PC-3 (cell line): ENCODE data around the gene ZNF862. TPM values are rescaled to one million over a fixed set of nuclear protein-coding genes. Genes with fewer than 3 reads are reported as not detected.

Experiments used
- ATAC-seq: fragments of 200-7000 bp; cut with Tn5 transposase; 2 replicates; pipeline ENCODE4 v1.9.1; 2020; ENCODE audit warnings: mild to moderate bottlenecking, moderate library complexity
- BruUV-seq: library from RNA; stranded (reverse); fragments of 400-500 nt; replicated peaks from 2 replicates; lab custom pipeline; 2021; lab: Mats Ljungman, UMichigan
- CTCF ChIA-PET: fragments of 300-600 bp; sonication (Branson Sonifier 250); formaldehyde crosslinking; loops from one replicate; lab custom pipeline; 2022; ENCODE audit warnings: antibody characterized with exemption; lab: Charles Lee
- POLR2A ChIA-PET: fragments of 300-600 bp; sonication (Branson Sonifier 250); formaldehyde crosslinking; loops from one replicate; lab custom pipeline; 2022; ENCODE audit warnings: antibody characterized with exemption; ENCODE audit not compliant: unreplicated experiment; lab: Charles Lee
- DNase-seq: peaks from one replicate; pipeline ENCODE4 v3.0.0-alpha.2; 2015
- H2AFZ ChIP-seq: fragments of 300-600 bp; sonication (generic); 2 replicates; pipeline ENCODE4 v1.6.0; 2016; ENCODE audit warnings: antibody characterized with exemption, low read length
- H3F3A ChIP-seq: fragments of 300-600 bp; sonication (generic); one replicate; pipeline ENCODE4 v1.6.0; 2017; ENCODE audit warnings: antibody characterized with exemption, low read length, control low read depth, mild to moderate bottlenecking; ENCODE audit not compliant: unreplicated experiment
- H3K27ac ChIP-seq: fragments of 300-600 bp; sonication (generic); 2 replicates; pipeline ENCODE4 v1.5.1; 2016; ENCODE audit warnings: mild to moderate bottlenecking, low read length
- H3K27me3 ChIP-seq: fragments of 300-600 bp; sonication (generic); 2 replicates; pipeline ENCODE4 v1.6.1; 2016; ENCODE audit warnings: low read length, mixed read lengths
- H3K36me3 ChIP-seq: fragments of 300-600 bp; sonication (generic); 2 replicates; pipeline ENCODE4 v1.6.1; 2016; ENCODE audit warnings: low read depth, mixed run types, low read length, mixed read lengths
- H3K4me1 ChIP-seq: fragments of 300-600 bp; sonication (generic); 2 replicates; pipeline ENCODE4 v1.5.1; 2016; ENCODE audit warnings: low read length; ENCODE audit not compliant: insufficient read depth
- H3K4me2 ChIP-seq: fragments of 300-600 bp; sonication (generic); 2 replicates; pipeline ENCODE4 v1.6.0; 2016; ENCODE audit warnings: low read length
- H3K4me3 ChIP-seq: fragments of 300-600 bp; sonication (generic); 2 replicates; pipeline ENCODE4 v1.5.1; 2016; ENCODE audit warnings: mild to moderate bottlenecking, low read length, mixed read lengths
- H3K79me2 ChIP-seq: fragments of 300-600 bp; sonication (generic); 2 replicates; pipeline ENCODE4 v1.6.1; 2017; ENCODE audit warnings: low read length, mixed read lengths
- H3K9ac ChIP-seq: fragments of 300-600 bp; sonication (generic); 2 replicates; pipeline ENCODE4 v1.6.0; 2016; ENCODE audit warnings: mild to moderate bottlenecking, low read length
- H3K9me2 ChIP-seq: fragments of 300-600 bp; sonication (generic); replicated peaks from 2 replicates; pipeline ENCODE4 v1.6.1; 2016; ENCODE audit warnings: mixed run types, low read length, mixed read lengths
- H3K9me3 ChIP-seq: fragments of 300-600 bp; sonication (generic); 2 replicates; pipeline ENCODE4 v1.6.1; 2016; ENCODE audit warnings: low read length, mixed read lengths
- H4K20me1 ChIP-seq: fragments of 300-600 bp; sonication (generic); 2 replicates; pipeline ENCODE4 v1.6.1; 2016; ENCODE audit warnings: low read length, mixed read lengths
- CTCF ChIP-seq: fragments of 300-600 bp; sonication (generic); conservative IDR thresholded peaks from 2 replicates; pipeline ENCODE4 v1.5.1; 2017; ENCODE audit warnings: antibody characterized with exemption, low read depth, mild to moderate bottlenecking, low read length
- EZH2 ChIP-seq: fragments of 300-600 bp; sonication (generic); IDR thresholded peaks from one replicate; pipeline ENCODE4 v1.6.1; 2017; ENCODE audit warnings: antibody characterized with exemption, mild to moderate bottlenecking, low read length; ENCODE audit not compliant: unreplicated experiment
- EZH2phosphoT487 ChIP-seq: fragments of 300-600 bp; sonication (generic); IDR thresholded peaks from 2 replicates; pipeline ENCODE4 v1.6.1; 2018; ENCODE audit warnings: mild to moderate bottlenecking, antibody characterized with exemption, low read length, borderline replicate concordance
- intact Hi-C: fragments of 100-400 bp; cut with micrococcal nuclease; formaldehyde crosslinking; loops from 2 replicates; pipeline ENCODE4 v1.9.0; 2023
- total RNA-seq: library from RNA; depleted of rRNA; stranded (reverse); fragments of >200 nt; gene quantifications from 2 replicates; pipeline ENCODE4 v1.2.3, GENCODE V29; 2014

ZNF862 gene
- total RNA-seq, 1 experiment from 2014 or later: 3.0 TPM

DNA sequence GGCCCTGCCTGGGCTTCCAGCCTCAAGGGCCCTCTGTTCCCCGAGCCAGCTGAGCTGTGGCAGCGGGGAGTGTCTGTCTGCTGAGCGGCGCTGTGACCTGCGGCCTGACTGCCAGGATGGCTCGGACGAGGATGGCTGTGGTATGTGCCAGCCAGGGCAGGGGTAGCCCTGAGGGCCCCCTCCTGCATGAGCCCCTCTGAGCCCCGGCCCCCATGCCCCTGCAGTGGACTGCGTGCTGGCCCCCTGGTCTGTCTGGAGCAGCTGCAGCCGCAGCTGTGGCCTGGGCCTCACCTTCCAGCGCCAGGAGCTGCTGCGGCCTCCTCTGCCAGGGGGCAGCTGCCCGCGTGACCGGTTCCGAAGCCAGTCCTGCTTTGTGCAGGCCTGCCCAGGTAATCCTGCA, 36.4 kb upstream of the ZNF862 start:
- Histone ChIP-seq H3K4me2 (no peak overlapping the region), H3K27ac (no peak overlapping the region), H3K4me1 (no peaks in the 10 kb centered on the region), H2AFZ (no peak overlapping the region), H3K9me3 (no peaks in the 10 kb centered on the region), H3K4me3 (no peak overlapping the region), H4K20me1 (no peaks in the 10 kb centered on the region), H3K9ac (no peak overlapping the region), H3K36me3 (no peaks in the 10 kb centered on the region), H3F3A (no peaks in the 10 kb centered on the region), H3K9me2 (no peaks in the 10 kb centered on the region), H3K79me2 (no peaks in the 10 kb centered on the region), H3K27me3 (no peaks in the 10 kb centered on the region)
- POLR2A ChIA-PET: no interaction called here
- no peak for DNase-seq
- TF ChIP-seq EZH2phosphoT487 (no peak), EZH2 (no peak), CTCF (no peak)
- CTCF ChIA-PET: no interaction called here
- intact Hi-C loops: loop anchor here (10.0 kb wide), 1 partner anchor 243 kb away; no protein-coding TSS in a partner anchor
- no TSS peak for BruUV-seq
- no peak for ATAC-seq

DNA sequence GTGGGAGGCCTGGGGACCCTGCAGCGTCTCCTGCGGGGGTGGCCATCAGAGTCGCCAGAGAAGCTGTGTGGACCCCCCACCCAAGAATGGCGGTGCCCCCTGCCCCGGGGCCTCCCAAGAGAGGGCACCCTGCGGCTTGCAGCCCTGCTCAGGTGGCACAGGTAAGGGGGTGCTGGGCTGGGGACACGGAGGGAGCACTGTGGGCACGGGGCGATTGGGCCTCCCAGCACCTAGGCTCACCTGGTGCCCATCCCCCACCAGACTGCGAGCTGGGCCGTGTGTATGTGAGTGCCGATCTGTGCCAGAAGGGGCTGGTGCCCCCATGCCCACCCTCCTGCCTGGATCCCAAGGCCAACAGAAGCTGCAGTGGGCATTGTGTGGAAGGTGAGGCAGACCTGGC, 35.2 kb upstream of the ZNF862 start:
- H3K9me3 ChIP-seq: no peaks in the 10 kb centered on the region
- no peak for DNase-seq
- H3K36me3 ChIP-seq: no peaks in the 10 kb centered on the region
- H3K4me3 ChIP-seq: no peak overlapping the region
- no peak for ATAC-seq
- H2AFZ ChIP-seq: no peak overlapping the region
- H3K4me2 ChIP-seq: no peak overlapping the region
- no peaks in the 10 kb centered on the region for H3K9me2 ChIP-seq
- intact Hi-C loops: loop anchor here (10.0 kb wide), 1 partner anchor 242 kb away; no protein-coding TSS in a partner anchor
- H3K27ac ChIP-seq: no peak overlapping the region
- no peaks in the 10 kb centered on the region for H3K27me3 ChIP-seq
- no peaks in the 10 kb centered on the region for H3K79me2 ChIP-seq
- H3K9ac ChIP-seq: no peak overlapping the region
- no peaks in the 10 kb centered on the region for H4K20me1 ChIP-seq
- CTCF ChIA-PET: no interaction called here
- no peaks in the 10 kb centered on the region for H3K4me1 ChIP-seq
- no TSS peak for BruUV-seq
- POLR2A ChIA-PET: no interaction called here
- TF ChIP-seq EZH2phosphoT487 (no peak), CTCF (no peak), EZH2 (no peak)
- H3F3A ChIP-seq: no peaks in the 10 kb centered on the region

DNA sequence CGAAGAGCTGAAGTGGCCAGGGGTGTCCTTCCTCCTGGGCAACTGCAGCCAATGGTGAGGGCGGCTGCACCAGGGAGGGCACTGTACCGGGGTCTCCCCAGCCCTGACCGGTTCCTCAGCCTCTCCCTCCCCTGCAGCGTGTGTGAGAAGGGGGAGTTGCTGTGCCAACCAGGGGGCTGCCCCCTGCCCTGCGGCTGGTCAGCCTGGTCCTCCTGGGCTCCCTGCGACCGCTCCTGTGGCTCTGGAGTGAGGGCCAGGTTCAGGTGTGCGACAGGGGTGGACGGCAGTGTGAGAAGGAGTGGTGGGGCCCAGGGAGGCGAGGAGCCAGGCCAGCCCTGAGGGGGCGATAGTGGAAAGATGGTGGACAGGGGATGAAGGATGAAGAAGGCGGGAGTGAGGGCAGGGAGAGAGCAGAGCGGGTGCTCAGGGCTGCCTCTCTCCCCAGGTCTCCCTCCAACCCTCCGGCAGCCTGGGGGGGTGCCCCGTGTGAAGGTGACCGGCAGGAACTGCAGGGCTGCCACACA, 34.6 kb upstream of the ZNF862 start:
- Histone ChIP-seq H4K20me1 (no peaks in the 10 kb centered on the region), H3K4me2 (no peak overlapping the region), H3K9ac (no peak overlapping the region), H3F3A (no peaks in the 10 kb centered on the region), H3K4me1 (no peaks in the 10 kb centered on the region), H3K9me3 (no peaks in the 10 kb centered on the region), H3K4me3 (no peak overlapping the region), H3K9me2 (no peaks in the 10 kb centered on the region), H3K36me3 (no peaks in the 10 kb centered on the region), H3K27me3 (no peaks in the 10 kb centered on the region), H2AFZ (no peak overlapping the region), H3K79me2 (no peaks in the 10 kb centered on the region), H3K27ac (no peak overlapping the region)
- TF ChIP-seq EZH2phosphoT487 (no peak), EZH2 (no peak), CTCF (no peak)
- no peak for DNase-seq
- BruUV-seq: no TSS peak
- ChIA-PET CTCF (no interaction called here), POLR2A (no interaction called here)
- intact Hi-C loops: loop anchor here (10.0 kb wide), 1 partner anchor 241 kb away; no protein-coding TSS in a partner anchor
- ATAC-seq: no peak
